ENCODE data around the gene MGAM2.

The MGAM2 gene

DNA sequence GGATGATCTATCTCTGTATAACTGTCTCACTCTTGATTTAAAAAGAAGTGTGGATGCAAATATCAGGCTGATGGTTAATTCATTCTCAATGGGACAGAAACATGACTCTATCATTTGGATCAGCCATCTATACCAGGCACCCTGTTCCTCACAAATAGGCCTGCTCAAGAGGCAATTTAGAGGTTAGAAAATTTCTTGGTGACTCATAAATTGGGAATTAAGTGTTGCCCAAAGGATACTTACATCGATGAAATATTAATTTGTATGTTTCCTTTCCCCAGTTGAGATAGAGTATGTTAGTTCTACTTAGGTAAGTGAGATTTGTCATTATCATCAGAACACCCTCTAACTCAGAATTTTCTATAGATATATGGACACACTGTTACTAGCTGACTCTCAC is 88.7 kb downstream of the MGAM2 start:
- no peak overlapping the region for H3K4me3 ChIP-seq (ENCODE audit: low read depth, low read length)
- TF ChIP-seq, protein P1, sequence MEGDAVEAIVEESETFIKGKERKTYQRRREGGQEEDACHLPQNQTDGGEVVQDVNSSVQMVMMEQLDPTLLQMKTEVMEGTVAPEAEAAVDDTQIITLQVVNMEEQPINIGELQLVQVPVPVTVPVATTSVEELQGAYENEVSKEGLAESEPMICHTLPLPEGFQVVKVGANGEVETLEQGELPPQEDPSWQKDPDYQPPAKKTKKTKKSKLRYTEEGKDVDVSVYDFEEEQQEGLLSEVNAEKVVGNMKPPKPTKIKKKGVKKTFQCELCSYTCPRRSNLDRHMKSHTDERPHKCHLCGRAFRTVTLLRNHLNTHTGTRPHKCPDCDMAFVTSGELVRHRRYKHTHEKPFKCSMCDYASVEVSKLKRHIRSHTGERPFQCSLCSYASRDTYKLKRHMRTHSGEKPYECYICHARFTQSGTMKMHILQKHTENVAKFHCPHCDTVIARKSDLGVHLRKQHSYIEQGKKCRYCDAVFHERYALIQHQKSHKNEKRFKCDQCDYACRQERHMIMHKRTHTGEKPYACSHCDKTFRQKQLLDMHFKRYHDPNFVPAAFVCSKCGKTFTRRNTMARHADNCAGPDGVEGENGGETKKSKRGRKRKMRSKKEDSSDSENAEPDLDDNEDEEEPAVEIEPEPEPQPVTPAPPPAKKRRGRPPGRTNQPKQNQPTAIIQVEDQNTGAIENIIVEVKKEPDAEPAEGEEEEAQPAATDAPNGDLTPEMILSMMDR (conservative IDR thresholded peaks at IDR 0.05; ENCODE audit: low read depth, low read length) = no peak
- DNase-seq (ENCODE audit: low read depth) = no peak

DNA sequence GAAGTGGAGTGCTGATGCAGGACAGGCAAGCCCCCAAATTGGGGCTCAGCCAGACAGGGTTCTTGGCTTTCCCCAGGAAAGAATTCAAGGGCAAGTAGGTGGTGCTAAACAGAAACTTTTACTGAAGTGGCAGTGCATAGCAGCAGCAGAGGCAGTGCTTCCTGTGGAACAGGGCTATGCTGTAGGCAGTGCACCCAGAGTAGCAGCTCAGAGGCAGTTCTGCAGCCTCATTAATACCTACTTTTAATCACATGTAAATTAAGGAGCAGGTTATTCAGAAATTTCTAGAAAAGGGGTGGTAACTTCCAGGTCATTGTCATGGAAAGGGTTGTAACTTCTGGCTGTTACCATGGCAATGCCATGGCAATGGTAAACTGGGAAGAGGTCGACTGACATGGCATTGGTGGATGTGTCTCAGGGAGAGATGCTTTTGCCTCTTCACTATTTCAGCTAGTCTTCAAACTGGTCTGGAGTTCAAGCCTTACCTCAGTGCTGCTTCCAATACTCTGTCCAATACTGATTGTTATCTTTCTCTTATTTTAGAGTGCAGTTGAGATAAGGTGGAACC is 117.1 kb downstream of the MGAM2 start:
- TF ChIP-seq, protein P1 (conservative IDR thresholded peaks at IDR 0.05; ENCODE audit: low read depth, low read length) = no peak
- no peak for DNase-seq (ENCODE audit: low read depth)
- H3K4me3 ChIP-seq (ENCODE audit: low read depth, low read length) = no peak overlapping the region

DNA sequence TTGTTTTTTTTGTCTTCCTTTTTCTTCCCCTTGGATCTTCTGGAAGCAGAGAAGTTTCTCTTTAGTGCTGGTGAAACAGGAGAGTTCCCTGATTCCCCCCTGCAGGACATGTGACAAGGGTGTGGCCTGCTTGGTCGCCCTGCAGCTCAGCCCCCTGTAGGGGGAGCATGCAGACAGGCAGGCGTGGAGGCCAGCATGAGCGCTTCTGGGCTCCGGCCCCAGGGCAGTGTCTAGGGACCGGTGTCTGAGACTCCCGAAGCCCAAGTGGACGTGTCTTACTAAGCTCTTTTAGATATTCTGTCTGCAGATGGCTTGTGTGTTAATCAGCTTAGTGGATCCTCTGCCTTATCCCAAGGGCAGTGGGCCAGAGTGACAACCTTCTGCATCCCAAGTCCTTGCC is 120.2 kb downstream of the MGAM2 start:
- DNase-seq (ENCODE audit: low read depth) = peak; percentile 2
- TF ChIP-seq, protein P1 (conservative IDR thresholded peaks at IDR 0.05; ENCODE audit: low read depth, low read length) = no peak
- H3K4me3 ChIP-seq (ENCODE audit: low read depth, low read length) = no peak overlapping the region

DNA sequence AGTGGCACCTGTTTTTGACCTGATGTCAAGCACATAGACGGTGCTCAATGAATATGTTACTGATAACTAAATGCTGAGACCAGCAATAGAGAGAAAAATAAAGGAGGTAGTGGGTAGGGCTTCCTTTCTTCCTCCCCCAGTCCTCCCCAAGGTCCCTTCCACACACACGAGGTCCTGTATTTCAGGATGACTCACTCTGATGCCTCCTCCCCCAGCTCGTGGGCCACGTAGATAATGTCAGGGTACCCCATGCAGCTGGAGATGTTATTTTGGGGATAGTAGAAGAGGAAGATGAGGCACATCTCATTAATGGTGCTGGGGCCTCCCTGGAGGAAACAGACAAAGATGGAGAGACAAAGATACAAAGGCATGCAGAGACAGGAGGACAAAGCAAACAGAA is 129.0 kb downstream of the MGAM2 start:
- TF ChIP-seq, protein P1 (conservative IDR thresholded peaks at IDR 0.05; ENCODE audit: low read depth, low read length) = no peak
- no peak overlapping the region for H3K4me3 ChIP-seq (ENCODE audit: low read depth, low read length)
- no peak for DNase-seq (ENCODE audit: low read depth)

DNA sequence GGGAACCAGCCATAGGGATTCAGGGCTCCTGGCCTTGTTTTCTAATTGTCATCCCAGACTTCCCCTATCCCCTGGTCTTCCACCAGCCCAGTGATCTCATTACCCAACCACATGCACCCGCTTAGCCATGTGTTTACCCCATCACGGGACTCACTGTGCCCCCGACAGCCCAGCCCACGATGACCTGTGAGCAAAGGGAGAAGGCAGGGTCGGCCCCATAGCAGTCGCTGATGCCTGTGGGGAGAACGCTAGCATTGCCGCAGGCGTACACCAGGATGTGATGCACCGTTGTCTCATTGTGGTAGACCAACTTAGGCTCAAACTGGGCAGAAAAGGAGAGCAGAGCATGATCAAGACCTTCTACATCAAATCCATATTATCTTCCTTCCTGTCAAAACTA is 132.3 kb downstream of the MGAM2 start:
- TF ChIP-seq, protein P1 (conservative IDR thresholded peaks at IDR 0.05; ENCODE audit: low read depth, low read length) = no peak
- DNase-seq (ENCODE audit: low read depth) = no peak
- no peak overlapping the region for H3K4me3 ChIP-seq (ENCODE audit: low read depth, low read length)

DNA sequence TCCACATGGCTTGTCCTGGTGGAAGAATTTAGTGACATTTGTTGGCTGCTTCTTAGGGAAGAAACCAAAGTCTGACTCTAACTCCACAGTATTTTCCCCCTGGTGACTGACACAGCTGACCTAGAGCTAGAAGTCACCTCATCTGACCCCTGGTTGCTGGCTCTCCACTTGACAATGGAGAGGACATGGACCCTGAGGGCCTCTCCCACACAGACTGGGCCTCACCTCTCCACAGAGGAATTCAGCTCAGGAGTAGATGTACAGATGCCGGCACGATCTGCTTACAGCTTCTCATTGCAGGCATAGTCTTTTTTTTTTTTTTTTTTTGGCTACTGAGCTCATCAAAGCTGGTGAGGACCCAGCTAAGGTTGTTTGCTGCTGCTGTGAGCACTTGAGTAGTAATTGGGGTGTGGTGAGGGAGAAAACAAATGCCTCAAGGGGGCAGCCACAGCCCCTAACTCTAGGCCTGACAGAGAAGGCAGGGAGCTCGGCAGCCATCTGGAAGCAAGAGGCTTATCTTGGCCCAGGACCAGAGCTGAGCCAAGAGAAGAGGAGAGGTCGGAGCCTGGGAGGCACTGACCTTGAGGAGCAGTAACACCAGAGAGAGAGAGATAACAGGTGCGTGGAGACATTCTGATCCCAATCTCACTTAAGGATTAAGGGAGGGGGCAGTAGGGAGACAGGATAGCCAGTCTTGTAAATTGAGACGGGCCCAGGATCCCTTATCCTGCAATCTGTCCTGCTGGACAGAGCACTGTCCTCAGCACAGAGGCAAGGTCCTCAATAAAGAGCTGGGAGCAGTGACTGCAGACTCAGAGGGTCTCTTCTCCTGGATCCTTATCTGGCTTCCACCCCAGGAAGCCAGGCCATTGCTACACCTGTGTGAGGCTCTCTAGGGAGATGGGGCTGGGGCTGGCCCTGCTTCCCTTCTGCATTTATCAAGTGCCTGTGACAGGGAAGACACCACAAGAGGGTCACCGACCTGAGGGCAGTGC is 136.9 kb downstream of the MGAM2 start:
- DNase-seq (ENCODE audit: low read depth) = no peak
- TF ChIP-seq, protein P1 (conservative IDR thresholded peaks at IDR 0.05; ENCODE audit: low read depth, low read length) = no peak
- H3K4me3 ChIP-seq (ENCODE audit: low read depth, low read length) = no peak overlapping the region
